Astrocyte (in vitro differentiated cells and primary cell): ENCODE data around the gene ZNF892. TPM values are rescaled to one million over a fixed set of nuclear protein-coding genes. Genes with fewer than 3 reads are reported as not detected.
A peak's percentile ranks its signal among the peaks of the same experiment; 100 is the strongest.

Source experiments
- DNase-seq: peaks from one replicate; pipeline ENCODE4 v3.0.0-alpha.2; 2010; ENCODE audit warnings: low read depth
- FAIRE-seq: peaks from 2 replicates; lab custom pipeline; 2011; peaks lifted over from hg19 to GRCh38; lab: Jason Lieb, UNC
- H2AFZ ChIP-seq: 2 replicates; pipeline ENCODE4 v1.6.0; 2012; ENCODE audit warnings: low read depth, low read length, inconsistent platforms
- H3K27ac ChIP-seq: 2 replicates; pipeline ENCODE4 v1.5.1; 2011; ENCODE audit warnings: low read depth, low read length, inconsistent platforms
- H3K27me3 ChIP-seq: 2 replicates; pipeline ENCODE4 v1.6.0; 2011; ENCODE audit warnings: low read length, inconsistent platforms; ENCODE audit not compliant: insufficient read depth
- H3K36me3 ChIP-seq: 2 replicates; pipeline ENCODE4 v1.5.1; 2011; ENCODE audit warnings: low read length, inconsistent platforms; ENCODE audit not compliant: insufficient read depth
- H3K4me1 ChIP-seq: 2 replicates; pipeline ENCODE4 v1.5.1; 2011; ENCODE audit warnings: low read length, inconsistent platforms; ENCODE audit not compliant: insufficient read depth
- H3K4me2 ChIP-seq: 2 replicates; pipeline ENCODE4 v1.6.0; 2012; ENCODE audit warnings: low read length, inconsistent platforms
- H3K4me3 ChIP-seq: 2 replicates; pipeline ENCODE4 v1.5.1; 2011; ENCODE audit warnings: low read depth, mild to moderate bottlenecking, low read length, inconsistent platforms; ENCODE audit not compliant: insufficient read depth
- H3K79me2 ChIP-seq: 2 replicates; pipeline ENCODE4 v1.6.0; 2012; ENCODE audit warnings: mild to moderate bottlenecking, low read length, inconsistent platforms; ENCODE audit not compliant: insufficient read depth
- H3K9ac ChIP-seq: 2 replicates; pipeline ENCODE4 v1.6.0; 2012; ENCODE audit warnings: mild to moderate bottlenecking, low read length, inconsistent platforms
- H3K9me3 ChIP-seq: 2 replicates; pipeline ENCODE4 v1.5.1; 2012; ENCODE audit warnings: low read depth, mild to moderate bottlenecking, low read length, inconsistent platforms; ENCODE audit not compliant: insufficient read depth
- H4K20me1 ChIP-seq: 2 replicates; pipeline ENCODE4 v1.6.0; 2012; ENCODE audit warnings: low read length, inconsistent platforms; ENCODE audit not compliant: insufficient read depth
- H3K27ac Mint-ChIP-seq: one replicate; pipeline ENCODE4 v1.8.0; 2021; ENCODE audit warnings: mild to moderate bottlenecking, mixed read lengths; ENCODE audit not compliant: unreplicated experiment
- H3K27me3 Mint-ChIP-seq: one replicate; pipeline ENCODE4 v1.8.0; 2021; ENCODE audit warnings: low read depth, mixed read lengths; ENCODE audit not compliant: unreplicated experiment
- H3K36me3 Mint-ChIP-seq: one replicate; pipeline ENCODE4 v1.8.0; 2021; ENCODE audit warnings: low read depth, mixed read lengths; ENCODE audit not compliant: unreplicated experiment
- H3K4me1 Mint-ChIP-seq: one replicate; pipeline ENCODE4 v1.8.0; 2021; ENCODE audit warnings: low read depth, mixed read lengths; ENCODE audit not compliant: unreplicated experiment
- H3K4me3 Mint-ChIP-seq: one replicate; pipeline ENCODE4 v1.8.0; 2021; ENCODE audit warnings: mild to moderate bottlenecking, moderate library complexity, mixed read lengths; ENCODE audit not compliant: unreplicated experiment
- H3K9me3 Mint-ChIP-seq: one replicate; pipeline ENCODE4 v1.8.0; 2021; ENCODE audit warnings: mild to moderate bottlenecking, mixed read lengths; ENCODE audit not compliant: unreplicated experiment
- EZH2 ChIP-seq: IDR thresholded peaks from 2 replicates; pipeline ENCODE4 v1.6.1; 2012; ENCODE audit warnings: mild to moderate bottlenecking, low read length, inconsistent platforms; ENCODE audit not compliant: insufficient read depth
- total RNA-seq: library from RNA; stranded (reverse); gene quantifications from 2 replicates; pipeline ENCODE4 v1.2.1, GENCODE V29; 2021
- TF ChIP-seq, protein P1 (sequence below): IDR thresholded peaks from 2 replicates; pipeline ENCODE4 v1.5.1; 2011; ENCODE audit warnings: low read depth, mild to moderate bottlenecking, inconsistent platforms, low read length, moderate library complexity; ENCODE audit not compliant: insufficient read depth

ZNF892 gene
- total RNA-seq, 1 donor from 2014 or later, result 4.8 TPM

DNA sequence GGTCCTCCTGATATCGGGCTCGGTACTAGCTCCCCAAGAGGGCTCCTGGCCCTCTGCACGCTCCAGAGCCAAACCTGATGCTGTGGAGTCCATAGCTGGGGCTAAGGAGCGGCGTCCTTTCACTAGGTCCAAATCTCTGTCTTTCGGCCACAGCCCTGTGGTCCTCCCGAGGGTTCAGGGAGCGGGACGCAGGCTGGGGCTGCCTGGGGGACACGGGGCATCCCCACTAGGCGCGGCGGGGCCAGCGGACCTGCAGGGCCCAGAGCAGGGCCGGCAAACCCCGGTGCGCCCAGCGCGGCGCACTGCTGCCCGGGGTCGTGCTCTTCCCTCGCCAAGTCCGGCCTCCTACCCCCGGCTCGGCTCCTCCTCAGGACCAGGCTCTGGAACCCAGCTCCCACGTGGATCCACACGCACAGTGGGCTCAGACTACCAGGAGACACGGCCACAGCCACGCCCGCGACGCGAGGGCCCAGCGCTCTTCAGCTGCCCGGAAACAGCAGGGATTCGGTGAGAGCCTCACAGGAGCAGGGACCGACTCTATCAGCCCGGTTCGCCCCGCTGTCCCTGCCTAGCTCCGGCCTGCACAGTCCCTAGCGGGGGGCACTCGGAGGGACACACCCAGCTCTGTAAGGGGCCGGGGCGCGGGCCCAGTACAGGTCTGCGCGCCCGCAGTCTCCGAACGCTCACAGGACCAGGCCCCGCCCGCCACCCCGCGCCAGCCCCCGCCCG, 48.3 kb upstream of the ZNF892 start:
- no peaks in the 10 kb centered on the region for H3K27me3 ChIP-seq
- peak overlapping the region; percentile 86 for H3K4me3 ChIP-seq
- H3K27me3 Mint-ChIP-seq, result no peaks in the 10 kb centered on the region
- no peak for TF ChIP-seq EZH2
- TF ChIP-seq, protein P1, sequence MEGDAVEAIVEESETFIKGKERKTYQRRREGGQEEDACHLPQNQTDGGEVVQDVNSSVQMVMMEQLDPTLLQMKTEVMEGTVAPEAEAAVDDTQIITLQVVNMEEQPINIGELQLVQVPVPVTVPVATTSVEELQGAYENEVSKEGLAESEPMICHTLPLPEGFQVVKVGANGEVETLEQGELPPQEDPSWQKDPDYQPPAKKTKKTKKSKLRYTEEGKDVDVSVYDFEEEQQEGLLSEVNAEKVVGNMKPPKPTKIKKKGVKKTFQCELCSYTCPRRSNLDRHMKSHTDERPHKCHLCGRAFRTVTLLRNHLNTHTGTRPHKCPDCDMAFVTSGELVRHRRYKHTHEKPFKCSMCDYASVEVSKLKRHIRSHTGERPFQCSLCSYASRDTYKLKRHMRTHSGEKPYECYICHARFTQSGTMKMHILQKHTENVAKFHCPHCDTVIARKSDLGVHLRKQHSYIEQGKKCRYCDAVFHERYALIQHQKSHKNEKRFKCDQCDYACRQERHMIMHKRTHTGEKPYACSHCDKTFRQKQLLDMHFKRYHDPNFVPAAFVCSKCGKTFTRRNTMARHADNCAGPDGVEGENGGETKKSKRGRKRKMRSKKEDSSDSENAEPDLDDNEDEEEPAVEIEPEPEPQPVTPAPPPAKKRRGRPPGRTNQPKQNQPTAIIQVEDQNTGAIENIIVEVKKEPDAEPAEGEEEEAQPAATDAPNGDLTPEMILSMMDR, result no peak
- peak overlapping the region; percentile 12 for H3K27ac ChIP-seq
- H3K27ac Mint-ChIP-seq, result no peak overlapping the region
- peak overlapping the region; percentile 99 for H2AFZ ChIP-seq
- FAIRE-seq (no peak), DNase-seq (peak; percentile 39)
- no peaks in the 10 kb centered on the region for H3K4me1 Mint-ChIP-seq
- H3K9me3 ChIP-seq, result peaks cover 23% of the 10 kb centered on the region
- H3K9me3 Mint-ChIP-seq, result peaks cover 27% of the 10 kb centered on the region
- peak overlapping the region; percentile 86 for H3K4me3 Mint-ChIP-seq
- H4K20me1 ChIP-seq, result no peaks in the 10 kb centered on the region
- peak overlapping the region; percentile 98 for H3K4me2 ChIP-seq
- peaks cover 39% of the 10 kb centered on the region for H3K36me3 Mint-ChIP-seq
- H3K36me3 ChIP-seq, result peaks cover 17% of the 10 kb centered on the region
- H3K4me1 ChIP-seq, result peaks cover 15% of the 10 kb centered on the region
- peak overlapping the region; percentile 84 for H3K9ac ChIP-seq
- H3K79me2 ChIP-seq, result peaks cover 6% of the 10 kb centered on the region

DNA sequence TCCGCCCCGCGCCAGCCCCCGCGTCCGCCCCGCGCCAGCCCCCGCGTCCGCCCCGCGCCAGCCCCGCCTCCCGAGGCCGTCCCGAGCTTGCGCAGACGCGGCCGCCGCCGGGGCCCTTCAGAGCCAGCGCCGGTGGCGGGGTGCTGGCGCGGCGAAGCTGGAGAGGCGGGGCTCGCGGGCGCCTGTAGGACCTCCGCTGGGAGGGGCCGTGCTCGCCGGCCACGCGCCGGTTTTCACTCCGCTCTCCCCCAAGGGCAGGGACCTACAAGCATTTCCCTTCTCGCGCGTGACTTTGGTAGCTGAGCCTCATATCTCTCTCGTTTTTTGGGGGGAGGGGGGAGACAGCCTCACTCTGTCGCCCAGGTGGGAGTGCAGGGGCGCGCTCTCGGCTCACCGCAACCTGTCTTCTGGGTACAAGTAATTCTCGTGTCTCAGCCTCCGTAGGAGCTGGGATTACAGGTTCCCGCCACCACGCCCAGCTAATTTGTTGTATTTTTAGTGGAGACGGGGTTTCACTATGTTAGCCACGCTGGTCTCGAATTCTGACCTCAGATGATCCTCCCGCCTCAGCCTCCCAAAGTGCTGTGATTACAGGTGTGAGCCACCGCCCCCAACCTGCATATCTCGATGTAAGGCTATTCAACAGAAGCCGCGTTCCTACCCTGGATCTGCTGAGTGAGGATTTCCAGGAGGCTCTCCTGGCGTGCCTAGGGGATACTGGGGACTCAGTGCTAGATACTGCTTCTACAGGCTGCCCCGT, 47.5 kb upstream of the ZNF892 start, which contains the start of gene ZNF514:
Gene ZNF514, minus strand, starts transcription at position 159 of the 760 bp plus-strand sequence. CDS start 6,595 bp downstream, outside the sequence.
- TF ChIP-seq EZH2, result no peak
- TF ChIP-seq, protein P1, result no peak
- peaks cover 4% of the 10 kb centered on the region for H3K4me1 Mint-ChIP-seq
- peak within 1 kb of the TSS; percentile 89 for H3K4me3 Mint-ChIP-seq
- H3K36me3 Mint-ChIP-seq, result peaks cover 30% of the 10 kb centered on the region
- peak within 1 kb of the TSS; percentile 80 for H3K27ac Mint-ChIP-seq
- Histone ChIP-seq H3K9me3 (peaks cover 19% of the 10 kb centered on the region), H3K4me2 (peak within 1 kb of the TSS; percentile 98), H3K27me3 (no peaks in the 10 kb centered on the region), H3K36me3 (peaks cover 11% of the 10 kb centered on the region), H4K20me1 (no peaks in the 10 kb centered on the region), H3K27ac (peak within 1 kb of the TSS; percentile 12), H3K4me1 (peaks cover 15% of the 10 kb centered on the region), H3K9ac (peak within 1 kb of the TSS; percentile 84), H2AFZ (peak within 1 kb of the TSS; percentile 99), H3K4me3 (peak within 1 kb of the TSS; percentile 86), H3K79me2 (peaks cover 15% of the 10 kb centered on the region)
- H3K9me3 Mint-ChIP-seq, result peaks cover 19% of the 10 kb centered on the region
- DNase-seq (peak; percentile 48), FAIRE-seq (no peak)
- H3K27me3 Mint-ChIP-seq, result no peaks in the 10 kb centered on the region
